Activated T-helper 1 cell treated with anti-CD3 and anti-CD28 coated beads, Interleukin-12 subunit alpha, Interleukin-12 subunit beta, Interleukin-2, Interleukin-4 antibody, amounts not matched to agents 30 ng/mL and 10 ng/mL and 1 ng/mL, durations not matched to agents 14 hours and 24 hours and 36 hours (primary cell): Measurements from ENCODE around the gene ZC3H12A. TPM values are rescaled to one million over a fixed set of nuclear protein-coding genes. Genes with fewer than 3 reads are reported as not detected.
"Not testable (repeated sequence)": the region's sequence is repeated elsewhere in the genome, so short reads cannot be mapped to it uniquely, and the experiment has no call there.

Experiments
- DNase-seq: peaks from one replicate; pipeline ENCODE4 v3.0.0; 2021; ENCODE audit warnings: low spot score
- H3K27ac Mint-ChIP-seq: one replicate; pipeline ENCODE4 v1.8.0; 2021; ENCODE audit warnings: mild to moderate bottlenecking, mixed read lengths
- H3K27me3 Mint-ChIP-seq: one replicate; pipeline ENCODE4 v1.8.0; 2022; ENCODE audit warnings: mild to moderate bottlenecking, moderate library complexity, mixed read lengths; ENCODE audit not compliant: insufficient read depth
- H3K36me3 Mint-ChIP-seq: one replicate; pipeline ENCODE4 v1.8.0; 2021; ENCODE audit warnings: low read depth, mixed read lengths
- H3K4me1 Mint-ChIP-seq: one replicate; pipeline ENCODE4 v1.8.0; 2021; ENCODE audit warnings: low read depth, mixed read lengths
- H3K4me3 Mint-ChIP-seq: one replicate; pipeline ENCODE4 v1.8.0; 2021; ENCODE audit warnings: mild to moderate bottlenecking, moderate library complexity, mixed read lengths
- H3K9me3 Mint-ChIP-seq: one replicate; pipeline ENCODE4 v1.8.0; 2021; ENCODE audit warnings: mixed read lengths
- intact Hi-C: fragments of 100-400 bp; cut with micrococcal nuclease; formaldehyde crosslinking; loops from one replicate; pipeline ENCODE4 v1.15.1; 2024
- total RNA-seq: library from RNA; stranded (reverse); gene quantifications from 2 replicates; pipeline ENCODE4 v1.2.3, GENCODE V29; 2022

ZC3H12A gene
- total RNA-seq, 1 donor from 2014 or later = 44.0 TPM

GRCh38 chr1:37532418-37533156 is 58.2 kb downstream of the ZC3H12A start:
- intact Hi-C loops, DNase-seq, H3K27ac Mint-ChIP-seq: not testable (repeated sequence)

GRCh38 chr1:37533317-37534093 is 59.1 kb downstream of the ZC3H12A start:
- H3K4me3 Mint-ChIP-seq = no peak overlapping the region
- no peak overlapping the region for H3K27ac Mint-ChIP-seq
- H3K27me3 Mint-ChIP-seq = peaks cover 1% of the 10 kb centered on the region
- H3K4me1 Mint-ChIP-seq = peaks cover 14% of the 10 kb centered on the region
- intact Hi-C loops = no loop called here
- H3K36me3 Mint-ChIP-seq = peaks cover 22% of the 10 kb centered on the region
- H3K9me3 Mint-ChIP-seq = no peaks in the 10 kb centered on the region
- no peak for DNase-seq

More at GRCh38 chr1:37532418-37533156, 58.2 kb downstream of the ZC3H12A start:
- not testable (repeated sequence) for H3K27me3 Mint-ChIP-seq, H3K9me3 Mint-ChIP-seq, H3K4me3 Mint-ChIP-seq
- H3K4me1 Mint-ChIP-seq = peaks cover 11% of the 10 kb centered on the region
- peaks cover 18% of the 10 kb centered on the region for H3K36me3 Mint-ChIP-seq

Other genes starting within 250 kb of the ZC3H12A start
- 102 and 103 TPM in 2 replicates for gene MEAF6, start 40.2 kb downstream of the ZC3H12A start, total RNA-seq
- gene SNIP1, start 79.7 kb downstream of the ZC3H12A start, total RNA-seq = 28.1 and 30.2 TPM in 2 replicates
- gene DNALI1, start 82.4 kb downstream of the ZC3H12A start, total RNA-seq = not detected in 2 replicates
- gene GNL2, start 121.4 kb downstream of the ZC3H12A start, total RNA-seq = 108 and 113 TPM in 2 replicates
- gene RSPO1, start 160.3 kb downstream of the ZC3H12A start, total RNA-seq = not detected in 2 replicates
- 33.5 and 37.2 TPM in 2 replicates for gene CDCA8, start 217.9 kb downstream of the ZC3H12A start, total RNA-seq